Vagina (tissue), 2 donors: ENCODE data around the gene C11orf58. TPM values are rescaled to one million over a fixed set of nuclear protein-coding genes. Genes with fewer than 3 reads are reported as not detected.

ENCODE experiments used
- DNase-seq, 2 donors: peaks; one replicate each; pipeline ENCODE4 v3.0.0-alpha.2; 2017; ENCODE audit errors: extremely low spot score in 2 of 2
- H3K27ac ChIP-seq: fragments of 200-600 bp; sonication (generic); one replicate; pipeline ENCODE4 v1.5.1; 2019
- H3K27me3 ChIP-seq: fragments of 200-600 bp; sonication (generic); one replicate; pipeline ENCODE4 v1.5.1; 2019
- H3K36me3 ChIP-seq, 2 donors: fragments of 200-600 bp; sonication (generic); one replicate each; pipeline ENCODE4 v1.5.1; 2017 to 2019
- H3K4me1 ChIP-seq: fragments of 200-600 bp; sonication (generic); one replicate; pipeline ENCODE4 v1.5.1; 2019
- H3K4me3 ChIP-seq, 2 donors: fragments of 200-600 bp; sonication (generic); 1 replicate in 1 of 2; 2 replicates in 1 of 2; pipeline ENCODE4 v1.5.1; 2016 to 2019
- H3K9me3 ChIP-seq: fragments of 200-600 bp; sonication (generic); one replicate; pipeline ENCODE4 v1.5.1; 2019
- CTCF ChIP-seq, 3 experiments: fragments of 450-650 bp in 2 of 3; fragments of 200-600 bp in 1 of 3; sonication (generic) in 1 of 3; IDR thresholded peaks; one replicate each; pipeline ENCODE4 v1.5.1; 2017 to 2019; ENCODE audit warnings: antibody characterized with exemption in 3 of 3, mild to moderate bottlenecking in 2 of 3, moderate library complexity in 2 of 3
- POLR2A ChIP-seq, 2 donors: fragments of 450-650 bp; IDR thresholded peaks; one replicate each; pipeline ENCODE4 v1.6.1; 2017; ENCODE audit warnings: antibody characterized with exemption in 2 of 2, mild to moderate bottlenecking in 2 of 2, moderate library complexity in 2 of 2
- POLR2AphosphoS5 ChIP-seq, 2 donors: sonication (generic); formaldehyde crosslinking; IDR thresholded peaks; one replicate each; pipeline ENCODE4 v1.9.0; 2017; ENCODE audit warnings: antibody characterized with exemption in 2 of 2, mild to moderate bottlenecking in 2 of 2, low read depth in 1 of 2; ENCODE audit not compliant: insufficient read depth in 1 of 2
- intact Hi-C: fragments of 100-400 bp; cut with DNase I; formaldehyde crosslinking; loops from one replicate; pipeline ENCODE4 v1.15.1; 2023
- total RNA-seq: library from RNA; depleted of rRNA; stranded (reverse); fragments of >200 nt; gene quantifications from one replicate; pipeline ENCODE4 v1.2.3, GENCODE V29; 2016

Gene C11orf58
- total RNA-seq, 1 donor from 2014 or later, result 188 TPM

- no peaks in the 10 kb centered on the region for H3K27me3 ChIP-seq
- no peaks in the 10 kb centered on the region for H3K9me3 ChIP-seq
- no peak for DNase-seq
- no peaks in the 10 kb centered on the region for H3K36me3 ChIP-seq
- no peak overlapping the region for H3K27ac ChIP-seq
- intact Hi-C loops, result no loop called here
- no peak overlapping the region for H3K4me3 ChIP-seq
- TF ChIP-seq POLR2A (IDR thresholded peaks at IDR 0.05) (no peak), CTCF (IDR thresholded peaks at IDR 0.05) (no peak)
- peaks cover 7% of the 10 kb centered on the region for H3K4me1 ChIP-seq
Measured at GRCh38 chr11:16779436-16779835, 41.0 kb downstream of the C11orf58 start.

- no peak for TF ChIP-seq POLR2AphosphoS5 (IDR thresholded peaks at IDR 0.05; ENCODE audit: insufficient read depth in 1 of 2, low read depth in 1 of 2)
- no peak for TF ChIP-seq CTCF (IDR thresholded peaks at IDR 0.05)
- TF ChIP-seq POLR2A (IDR thresholded peaks at IDR 0.05), result no peak
- no peak overlapping the region for H3K27ac ChIP-seq
- no peaks in the 10 kb centered on the region for H3K9me3 ChIP-seq
- intact Hi-C loops, result no loop called here
- H3K36me3 ChIP-seq, result no peaks in the 10 kb centered on the region
- DNase-seq, result no peak
- H3K4me1 ChIP-seq, result peaks cover 7% of the 10 kb centered on the region
- H3K4me3 ChIP-seq, result no peak overlapping the region
- no peaks in the 10 kb centered on the region for H3K27me3 ChIP-seq
Measured at GRCh38 chr11:16780146-16780545, 41.7 kb downstream of the C11orf58 start.

- TF ChIP-seq POLR2AphosphoS5 (IDR thresholded peaks at IDR 0.05; ENCODE audit: insufficient read depth in 1 of 2, low read depth in 1 of 2) (no peak), CTCF (IDR thresholded peaks at IDR 0.05) (no peak), POLR2A (IDR thresholded peaks at IDR 0.05) (no peak)
- DNase-seq, result peak in 1 of 2 donors; percentile 83
- H3K27ac ChIP-seq, result no peak overlapping the region
- H3K36me3 ChIP-seq, result no peaks in the 10 kb centered on the region
- peaks cover 7% of the 10 kb centered on the region for H3K4me1 ChIP-seq
- H3K9me3 ChIP-seq, result no peaks in the 10 kb centered on the region
- no peaks in the 10 kb centered on the region for H3K27me3 ChIP-seq
- intact Hi-C loops, result no loop called here
- no peak overlapping the region for H3K4me3 ChIP-seq
Measured at GRCh38 chr11:16780698-16781550, 42.5 kb downstream of the C11orf58 start.

- Histone ChIP-seq H3K36me3 (no peaks in the 10 kb centered on the region), H3K4me3 (no peak overlapping the region), H3K27me3 (no peaks in the 10 kb centered on the region), H3K9me3 (no peaks in the 10 kb centered on the region), H3K27ac (no peak overlapping the region), H3K4me1 (peaks cover 3% of the 10 kb centered on the region)
- peak in 1 of 2 donors; percentile 81 for DNase-seq
- TF ChIP-seq CTCF (IDR thresholded peaks at IDR 0.05) (no peak), POLR2A (IDR thresholded peaks at IDR 0.05) (no peak), POLR2AphosphoS5 (IDR thresholded peaks at IDR 0.05; ENCODE audit: insufficient read depth in 1 of 2, low read depth in 1 of 2) (no peak)
- intact Hi-C loops, result no loop called here
Measured at GRCh38 chr11:16781936-16782919, 43.8 kb downstream of the C11orf58 start.
